ENCODE measurements around the gene CACNA1I. TPM values are rescaled to one million over a fixed set of nuclear protein-coding genes. Genes with fewer than 3 reads are reported as not detected.

The CACNA1I gene
- total RNA-seq, 6 experiments from 2014 or later, result not detected

- H3K36me3 Mint-ChIP-seq (ENCODE audit: low read depth), result no peaks in the 10 kb centered on the region
- no peak for DNase-seq
- peaks cover 15% of the 10 kb centered on the region for H3K27me3 Mint-ChIP-seq (ENCODE audit: insufficient read depth)
- no peak overlapping the region for H3K27ac Mint-ChIP-seq
- peaks cover 3% of the 10 kb centered on the region for H3K9me3 Mint-ChIP-seq
- no peak overlapping the region for H3K4me3 Mint-ChIP-seq
- TF ChIP-seq CTCF (IDR thresholded peaks at IDR 0.05), result no peak
- H3K4me1 Mint-ChIP-seq (ENCODE audit: low read depth), result no peaks in the 10 kb centered on the region
Measured at GRCh38 chr22:39665661-39666431, 95.3 kb downstream of the CACNA1I start.

GRCh38 chr22:39666495-39666894 lies 95.9 kb downstream of the CACNA1I start:
- TF ChIP-seq CTCF (IDR thresholded peaks at IDR 0.05), result no peak
- H3K27me3 Mint-ChIP-seq (ENCODE audit: insufficient read depth), result peaks cover 9% of the 10 kb centered on the region
- no peak overlapping the region for H3K4me3 Mint-ChIP-seq
- no peaks in the 10 kb centered on the region for H3K4me1 Mint-ChIP-seq (ENCODE audit: low read depth)
- peaks cover 10% of the 10 kb centered on the region for H3K9me3 Mint-ChIP-seq
- no peak overlapping the region for H3K27ac Mint-ChIP-seq
- peaks cover 4% of the 10 kb centered on the region for H3K36me3 Mint-ChIP-seq (ENCODE audit: low read depth)
- DNase-seq, result no peak

GRCh38 chr22:39666926-39667325 lies 96.4 kb downstream of the CACNA1I start:
- Mint-ChIP-seq H3K4me1 (ENCODE audit: low read depth) (no peaks in the 10 kb centered on the region), H3K27ac (no peak overlapping the region), H3K4me3 (no peak overlapping the region), H3K36me3 (ENCODE audit: low read depth) (peaks cover 9% of the 10 kb centered on the region), H3K9me3 (peaks cover 14% of the 10 kb centered on the region), H3K27me3 (ENCODE audit: insufficient read depth) (peaks cover 9% of the 10 kb centered on the region)
- no peak for DNase-seq
- no peak for TF ChIP-seq CTCF (IDR thresholded peaks at IDR 0.05)

GRCh38 chr22:39669432-39669831 lies 98.9 kb downstream of the CACNA1I start:
- peaks cover 13% of the 10 kb centered on the region for H3K27me3 Mint-ChIP-seq (ENCODE audit: insufficient read depth)
- no peak overlapping the region for H3K27ac Mint-ChIP-seq
- no peak for TF ChIP-seq CTCF (IDR thresholded peaks at IDR 0.05)
- H3K9me3 Mint-ChIP-seq, result peaks cover 30% of the 10 kb centered on the region
- DNase-seq, result no peak
- H3K4me1 Mint-ChIP-seq (ENCODE audit: low read depth), result peaks cover 4% of the 10 kb centered on the region
- H3K36me3 Mint-ChIP-seq (ENCODE audit: low read depth), result peaks cover 10% of the 10 kb centered on the region
- no peak overlapping the region for H3K4me3 Mint-ChIP-seq

- no peak for TF ChIP-seq CTCF (IDR thresholded peaks at IDR 0.05)
- Mint-ChIP-seq H3K27ac (no peak overlapping the region), H3K9me3 (peaks cover 30% of the 10 kb centered on the region), H3K4me1 (ENCODE audit: low read depth) (peaks cover 9% of the 10 kb centered on the region), H3K36me3 (ENCODE audit: low read depth) (peaks cover 10% of the 10 kb centered on the region), H3K27me3 (ENCODE audit: insufficient read depth) (peaks cover 20% of the 10 kb centered on the region), H3K4me3 (no peak overlapping the region)
- no peak for DNase-seq
Measured at GRCh38 chr22:39671936-39672335, 101.4 kb downstream of the CACNA1I start.
